C4-2B (cell line): ENCODE results near the gene ZBTB6.

ENCODE experiments used
- CTCF ChIP-seq: fragments of 450-650 bp; conservative IDR thresholded peaks from 2 replicates; pipeline ENCODE4 v1.5.1; 2017; ENCODE audit warnings: mild to moderate bottlenecking
- ZFX ChIP-seq: fragments of 450-650 bp; IDR thresholded peaks from 2 replicates; pipeline ENCODE4 v1.6.1; 2017

GRCh38 chr9:122879443-122879842 lies 33.7 kb downstream of the ZBTB6 start:
- TF ChIP-seq CTCF (no peak), ZFX (no peak)
